CD4-positive, alpha-beta T cell treated with Interleukin-17A for 4 hours (primary cell): Measurements from ENCODE around the gene TNNI2.

Source experiments
- DNase-seq: peaks from one replicate; pipeline ENCODE4 v3.0.0-alpha.2; 2020; ENCODE audit warnings: mixed read lengths

Gene TNNI2

GRCh38 chr11:1847006-1847735, 8.4 kb downstream of the TNNI2 start:
- no peak for DNase-seq

GRCh38 chr11:1847926-1848639, 9.3 kb downstream of the TNNI2 start:
- DNase-seq: no peak

- no peak for DNase-seq
Observed at GRCh38 chr11:1848640-1849430, 10.1 kb downstream of the TNNI2 start.

- no peak for DNase-seq
Observed at GRCh38 chr11:1851468-1852180, 12.8 kb downstream of the TNNI2 start.

GRCh38 chr11:1852271-1852876, 13.6 kb downstream of the TNNI2 start:
- no peak for DNase-seq

GRCh38 chr11:1852877-1853276, 14.1 kb downstream of the TNNI2 start, which contains the start of gene LSP1:
Gene LSP1, plus strand, starts transcription at chr11:1853084. Its CDS starts 61 bp downstream, at chr11:1853145.
- peak; percentile 89 for DNase-seq

- peak; percentile 49 for DNase-seq
Observed at GRCh38 chr11:1853376-1854131, 14.8 kb downstream of the TNNI2 start.

GRCh38 chr11:1854132-1854948, 15.6 kb downstream of the TNNI2 start:
- no peak for DNase-seq

- no peak for DNase-seq
Observed at GRCh38 chr11:1854949-1855885, 16.4 kb downstream of the TNNI2 start.

- DNase-seq: no peak
Observed at GRCh38 chr11:1855886-1856265, 17.1 kb downstream of the TNNI2 start.

GRCh38 chr11:1856306-1857005, 17.7 kb downstream of the TNNI2 start:
- no peak for DNase-seq

GRCh38 chr11:1857064-1857463, 18.3 kb downstream of the TNNI2 start:
- DNase-seq: no peak

GRCh38 chr11:1858154-1858553, 19.4 kb downstream of the TNNI2 start:
- DNase-seq: no peak

- DNase-seq: no peak
Observed at GRCh38 chr11:1858576-1858975, 19.8 kb downstream of the TNNI2 start.

GRCh38 chr11:1859004-1859403, 20.2 kb downstream of the TNNI2 start:
- DNase-seq: no peak

GRCh38 chr11:1860108-1860507, 21.3 kb downstream of the TNNI2 start:
- DNase-seq: no peak

- DNase-seq: no peak
Observed at GRCh38 chr11:1861435-1862411, 22.9 kb downstream of the TNNI2 start.
